MG63 (cell line): ENCODE results near the gene ANGPTL4. TPM values are rescaled to one million over a fixed set of nuclear protein-coding genes. Genes with fewer than 3 reads are reported as not detected.
"Not testable (repeated sequence)": the region's sequence is repeated elsewhere in the genome, so short reads cannot be mapped to it uniquely, and the experiment has no call there.

Experiments
- DNase-seq: peaks from one replicate; pipeline ENCODE4 v3.0.0-alpha.2; 2020
- H3K27me3 ChIP-seq: fragments of 250-450 bp; sonication (Bioruptor Pico); 2 replicates; pipeline ENCODE4 v1.5.1; 2020; ENCODE audit warnings: mild to moderate bottlenecking, moderate library complexity
- H3K36me3 ChIP-seq: fragments of 250-450 bp; sonication (Bioruptor Pico); 2 replicates; pipeline ENCODE4 v1.5.1; 2020; ENCODE audit warnings: mild to moderate bottlenecking, moderate library complexity
- H3K4me3 ChIP-seq: fragments of 250-450 bp; sonication (Bioruptor Pico); 2 replicates; pipeline ENCODE4 v1.5.1; 2020; ENCODE audit warnings: mild to moderate bottlenecking, moderate library complexity
- H3K9me3 ChIP-seq: fragments of 250-450 bp; sonication (Bioruptor Pico); 2 replicates; pipeline ENCODE4 v1.5.1; 2020; ENCODE audit warnings: mild to moderate bottlenecking, moderate library complexity
- total RNA-seq: library from RNA; depleted of rRNA; stranded (reverse); fragments of >200 nt; shearing (Covaris generic); gene quantifications from 2 replicates; pipeline ENCODE4 v1.2.3, GENCODE V29; 2014; ENCODE audit warnings: low replicate concordance

The ANGPTL4 gene
- total RNA-seq, 1 experiment from 2014 or later, result 64.6 TPM

DNA sequence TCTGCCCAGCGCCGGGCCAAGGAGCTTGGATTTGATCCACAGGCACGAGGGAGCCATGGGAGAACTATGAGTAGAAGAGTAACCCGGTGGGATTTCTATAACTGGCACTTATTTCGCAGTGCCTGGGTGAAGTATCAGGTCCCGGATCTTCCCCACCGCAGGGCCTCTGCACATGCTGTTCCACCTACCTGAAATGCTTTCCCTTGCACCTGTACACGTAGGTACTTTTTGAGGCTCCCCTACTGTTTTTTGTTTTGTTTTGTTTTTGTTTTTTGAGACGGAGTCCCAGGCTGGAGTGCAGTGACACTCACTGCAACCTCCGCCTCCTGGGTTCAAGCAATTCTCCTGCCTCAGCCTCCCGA lies 20.5 kb upstream of the ANGPTL4 start:
- Histone ChIP-seq H3K36me3 (no peaks in the 10 kb centered on the region), H3K9me3 (no peaks in the 10 kb centered on the region), H3K27me3 (peaks cover 26% of the 10 kb centered on the region), H3K4me3 (peak overlapping the region; percentile 46)
- DNase-seq, result no peak

DNA sequence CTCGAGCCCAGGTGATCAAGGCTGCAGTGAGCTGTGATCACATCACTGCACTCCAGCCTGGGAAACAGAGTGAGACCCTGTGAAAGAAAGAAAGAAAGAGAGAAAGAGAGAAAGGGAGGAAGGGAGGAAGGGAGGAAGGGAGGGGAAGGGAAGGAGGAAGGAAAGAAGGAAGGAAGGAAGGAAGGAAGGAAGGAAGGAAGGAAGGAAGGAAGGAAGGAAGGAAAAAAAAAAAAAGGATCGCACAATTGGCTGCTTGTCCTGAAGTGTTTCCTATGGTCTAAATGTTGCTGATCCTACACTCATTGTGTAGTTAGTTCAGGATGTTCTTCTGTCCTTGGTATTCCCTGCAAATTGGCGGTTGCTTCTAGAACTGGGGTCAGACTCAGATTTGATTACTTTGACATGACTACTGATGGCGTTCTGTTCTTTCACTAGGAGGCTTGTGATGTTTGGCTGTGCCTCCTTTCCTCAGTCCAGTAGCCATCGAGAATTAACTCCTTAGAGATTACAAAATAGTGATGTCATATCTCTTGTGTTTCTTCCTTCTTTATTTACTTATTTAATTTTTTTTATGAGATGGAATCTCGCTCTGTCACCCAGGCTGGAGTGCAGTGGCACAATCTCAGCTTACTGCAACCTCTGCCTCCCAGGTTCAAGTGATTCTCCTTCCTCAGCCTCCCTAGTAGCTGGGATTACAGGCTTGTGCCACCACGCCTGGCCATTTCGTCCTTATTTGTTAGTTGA lies 14.2 kb upstream of the ANGPTL4 start:
- not testable (repeated sequence) for H3K9me3 ChIP-seq, H3K36me3 ChIP-seq, H3K4me3 ChIP-seq, DNase-seq, H3K27me3 ChIP-seq

DNA sequence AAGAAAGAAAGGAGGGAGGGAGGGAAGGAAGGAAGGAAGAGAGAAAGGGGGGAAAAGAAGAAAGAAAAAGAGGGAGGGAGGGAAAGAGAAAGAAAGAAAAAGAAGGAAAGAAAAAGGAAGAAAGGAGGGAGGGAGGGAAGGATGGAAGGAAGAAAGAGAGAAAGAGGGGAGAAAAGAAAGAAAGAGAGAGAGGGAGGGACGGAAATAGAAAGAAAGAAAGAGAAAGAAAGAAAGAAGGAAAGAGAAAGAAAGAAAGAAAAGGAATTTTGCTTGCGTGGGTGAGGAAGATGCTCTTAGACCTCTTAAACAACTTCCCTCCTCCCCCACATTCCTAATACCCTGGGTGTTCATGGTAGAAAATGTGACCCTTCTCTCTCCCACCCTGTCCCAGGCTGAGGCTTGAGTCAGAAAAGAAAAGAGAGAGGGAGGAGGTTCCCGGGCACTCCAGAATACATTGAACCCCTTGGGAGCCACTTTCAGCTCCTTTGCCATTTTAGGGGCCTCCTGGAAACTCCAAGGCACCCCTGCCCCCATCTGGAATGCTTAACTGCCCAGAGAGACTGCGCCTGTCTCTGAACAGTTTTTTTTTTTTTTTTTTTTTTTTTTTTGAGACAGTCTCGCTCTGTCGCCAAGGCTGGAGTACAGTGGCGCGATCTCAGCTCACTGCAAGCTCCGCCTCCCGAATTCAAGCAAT lies 11.7 kb upstream of the ANGPTL4 start:
- H3K27me3 ChIP-seq, result 0 out of 2 replicates have a peak, but pooled peaks cover 8% of the 10 kb centered on the region
- H3K36me3 ChIP-seq, result no peaks in the 10 kb centered on the region
- no peak for DNase-seq
- peaks cover 5% of the 10 kb centered on the region for H3K9me3 ChIP-seq
- H3K4me3 ChIP-seq, result no peak overlapping the region

DNA sequence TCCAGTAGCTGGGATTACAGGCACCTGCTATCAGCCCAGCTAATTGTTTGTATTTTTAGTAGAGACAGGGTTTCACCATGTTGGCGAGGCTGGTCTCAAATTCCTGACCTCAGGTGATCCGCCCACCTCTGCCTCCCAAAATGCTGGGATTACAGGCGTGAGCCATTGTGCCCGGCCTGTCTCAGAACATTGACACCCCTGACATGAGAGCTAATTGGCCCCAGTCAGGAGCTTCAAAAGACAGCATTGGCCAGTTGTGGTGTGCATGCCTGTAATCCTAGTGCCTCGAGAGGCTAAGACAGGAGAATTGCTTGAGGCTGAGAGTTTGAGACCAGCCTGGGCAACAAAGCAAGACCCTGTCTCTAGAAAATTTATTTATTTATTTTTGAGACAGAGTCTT lies 11.1 kb upstream of the ANGPTL4 start:
- not testable (repeated sequence) for DNase-seq, H3K36me3 ChIP-seq, H3K4me3 ChIP-seq, H3K27me3 ChIP-seq, H3K9me3 ChIP-seq

DNA sequence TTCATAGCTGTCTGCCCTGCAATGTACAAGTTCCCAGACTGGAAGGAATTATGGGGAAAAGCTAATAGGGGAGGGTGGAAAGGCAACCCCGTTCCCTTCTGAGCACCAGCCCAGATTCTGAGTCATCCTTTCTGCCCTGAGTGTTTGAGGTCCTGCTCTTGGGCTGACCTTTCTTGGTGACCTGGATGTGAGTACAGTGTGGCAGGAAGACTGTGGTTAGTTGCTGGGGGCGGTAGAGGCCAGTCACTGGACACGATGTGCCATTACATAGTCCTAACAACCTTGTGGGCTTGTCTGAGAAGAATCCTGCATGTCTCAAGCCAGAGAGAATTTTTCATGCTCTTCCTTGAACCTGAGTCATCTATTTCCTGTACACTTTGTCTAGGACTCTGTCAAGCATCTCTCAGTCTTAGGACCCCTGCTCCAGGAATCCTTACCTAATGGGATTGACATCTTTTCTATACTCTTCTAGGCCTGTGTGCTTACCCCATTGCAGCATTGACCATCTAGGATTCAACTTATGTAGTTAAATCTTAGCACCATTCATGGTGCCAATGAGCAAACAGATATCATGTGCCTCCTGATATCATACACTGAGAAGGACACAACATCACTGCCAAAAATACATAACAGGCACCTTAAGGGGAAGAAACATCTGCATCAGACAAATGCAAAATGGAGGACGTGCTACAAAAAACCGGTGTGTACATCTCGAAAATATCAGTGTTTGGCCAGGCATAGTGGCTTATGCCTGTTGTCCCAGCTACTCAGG lies 8.1 kb upstream of the ANGPTL4 start:
- no peak overlapping the region for H3K4me3 ChIP-seq
- H3K36me3 ChIP-seq, result no peaks in the 10 kb centered on the region
- DNase-seq, result peak; percentile 100
- H3K27me3 ChIP-seq, result 0 out of 2 replicates have a peak, but pooled peaks cover 8% of the 10 kb centered on the region
- peaks cover 5% of the 10 kb centered on the region for H3K9me3 ChIP-seq

DNA sequence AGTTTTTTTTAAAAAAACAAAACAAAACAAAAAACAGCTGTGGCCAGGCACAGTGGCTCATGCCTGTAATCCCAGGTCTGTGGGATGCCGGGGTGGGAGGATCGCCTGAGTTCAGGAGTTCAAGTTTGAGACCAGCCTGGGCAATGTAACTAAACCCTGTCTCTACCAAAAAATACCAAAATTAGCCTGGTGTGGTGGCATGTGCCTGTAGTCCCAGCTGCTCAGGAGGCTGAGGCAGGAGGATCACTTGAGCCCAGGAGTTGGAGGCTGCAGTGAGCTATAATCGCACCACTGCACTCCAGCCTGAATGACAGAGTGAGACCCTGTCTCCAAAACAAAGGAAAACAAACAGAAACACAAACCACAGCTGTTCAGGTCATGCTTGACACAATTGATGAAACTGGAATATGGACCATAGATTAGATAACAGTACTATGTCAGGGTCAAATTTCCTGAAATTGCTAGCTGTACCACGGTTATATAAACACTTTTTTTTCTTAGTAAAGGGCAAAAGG lies 6.9 kb upstream of the ANGPTL4 start:
- peaks cover 5% of the 10 kb centered on the region for H3K9me3 ChIP-seq
- DNase-seq, result peak; percentile 71

DNA sequence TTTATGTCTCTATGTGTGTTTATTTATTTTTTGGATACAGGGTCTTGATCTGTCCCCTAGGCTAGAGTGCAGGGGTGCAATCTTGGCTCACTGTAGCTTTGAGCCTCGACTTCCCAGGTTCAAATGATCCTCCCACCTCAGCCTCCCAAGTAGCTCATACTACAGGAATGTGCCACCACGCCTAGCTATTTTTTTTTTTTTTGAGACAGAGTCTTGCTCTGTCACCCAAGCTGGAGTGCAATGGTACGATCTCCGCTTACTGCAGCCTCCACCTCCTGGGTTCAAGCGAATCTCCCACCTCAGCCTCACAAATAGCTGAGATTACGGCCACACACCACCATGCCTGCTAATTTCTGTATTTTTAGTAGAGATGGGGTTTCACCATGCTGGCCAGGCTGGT lies 5.0 kb upstream of the ANGPTL4 start:
- no peaks in the 10 kb centered on the region for H3K36me3 ChIP-seq
- no peak for DNase-seq
- no peaks in the 10 kb centered on the region for H3K27me3 ChIP-seq
- no peak overlapping the region for H3K4me3 ChIP-seq
- H3K9me3 ChIP-seq, result peaks cover 5% of the 10 kb centered on the region

More for the DNA sequence above, 6.9 kb upstream of the ANGPTL4 start:
- H3K36me3 ChIP-seq, result no peaks in the 10 kb centered on the region
- H3K27me3 ChIP-seq, result 0 out of 2 replicates have a peak, but pooled peaks cover 3% of the 10 kb centered on the region
- H3K4me3 ChIP-seq, result no peak overlapping the region

DNA sequence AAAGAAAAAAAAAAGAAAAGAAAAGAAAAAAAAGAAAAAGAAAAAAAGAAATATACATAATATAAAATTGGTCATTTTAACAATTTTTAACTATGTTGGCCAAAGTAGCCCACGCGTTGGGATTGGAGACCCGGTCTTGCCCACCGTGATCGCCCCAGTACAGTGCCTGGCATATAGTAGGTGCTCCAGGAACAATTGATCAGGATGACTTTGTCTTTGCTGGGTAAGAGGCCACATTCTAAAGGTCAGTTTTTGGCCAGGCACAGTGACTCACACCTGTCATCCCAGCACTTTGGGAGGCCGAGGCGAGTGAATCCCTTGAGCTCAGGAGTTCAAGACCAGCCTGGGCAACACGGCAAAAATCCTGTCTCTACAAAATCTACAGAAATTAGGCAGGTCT lies 3.8 kb upstream of the ANGPTL4 start:
- Histone ChIP-seq H3K9me3 (peaks cover 5% of the 10 kb centered on the region), H3K4me3 (no peak overlapping the region), H3K36me3 (no peaks in the 10 kb centered on the region), H3K27me3 (no peaks in the 10 kb centered on the region)
- DNase-seq, result no peak

DNA sequence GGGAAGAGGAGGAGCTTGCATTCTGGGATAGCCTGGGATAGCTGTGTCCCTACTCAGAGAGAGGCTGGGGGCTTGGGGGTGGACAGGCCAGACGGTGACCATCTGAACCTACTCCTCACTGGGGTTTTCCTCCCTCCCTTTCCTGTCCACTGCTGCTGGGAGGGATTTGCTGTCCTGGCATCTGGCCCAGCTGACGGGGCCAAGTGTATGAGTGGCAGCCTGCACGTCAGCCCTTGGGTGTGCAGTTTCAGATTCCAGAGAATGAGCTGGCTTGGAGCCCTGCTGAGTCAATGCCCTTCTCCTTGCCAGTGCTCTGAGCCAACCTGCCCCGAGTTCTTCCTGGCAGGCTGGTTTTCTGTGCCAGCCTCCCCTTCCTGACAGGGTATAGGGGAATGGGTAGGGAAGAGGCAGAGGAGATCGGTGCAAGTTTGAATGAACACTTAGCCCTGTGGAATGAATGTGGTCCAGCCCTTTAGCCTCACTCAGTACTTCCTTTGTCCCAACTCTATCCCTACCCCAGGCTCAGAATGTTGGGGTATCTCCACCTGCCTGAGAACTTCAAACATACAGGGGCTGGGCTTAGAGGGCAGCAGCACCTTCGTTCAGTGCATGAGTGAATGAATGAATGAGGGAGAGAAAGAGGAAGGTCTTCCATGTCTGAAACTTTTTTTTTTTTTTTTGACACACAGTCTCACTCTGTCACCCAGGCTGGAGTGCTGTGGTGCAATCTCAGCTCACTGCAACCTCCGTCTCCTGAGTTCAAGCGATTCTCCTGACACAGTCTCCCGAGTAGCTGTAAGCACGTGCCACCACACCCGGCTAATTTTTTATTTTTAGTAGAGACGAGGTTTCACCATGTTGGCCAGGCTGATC lies 1.8 kb upstream of the ANGPTL4 start:
- H3K36me3 ChIP-seq, result peaks cover 13% of the 10 kb centered on the region
- DNase-seq, result peak; percentile 100
- H3K27me3 ChIP-seq, result no peaks in the 10 kb centered on the region
- H3K9me3 ChIP-seq, result no peaks in the 10 kb centered on the region
- H3K4me3 ChIP-seq, result no peak overlapping the region

DNA sequence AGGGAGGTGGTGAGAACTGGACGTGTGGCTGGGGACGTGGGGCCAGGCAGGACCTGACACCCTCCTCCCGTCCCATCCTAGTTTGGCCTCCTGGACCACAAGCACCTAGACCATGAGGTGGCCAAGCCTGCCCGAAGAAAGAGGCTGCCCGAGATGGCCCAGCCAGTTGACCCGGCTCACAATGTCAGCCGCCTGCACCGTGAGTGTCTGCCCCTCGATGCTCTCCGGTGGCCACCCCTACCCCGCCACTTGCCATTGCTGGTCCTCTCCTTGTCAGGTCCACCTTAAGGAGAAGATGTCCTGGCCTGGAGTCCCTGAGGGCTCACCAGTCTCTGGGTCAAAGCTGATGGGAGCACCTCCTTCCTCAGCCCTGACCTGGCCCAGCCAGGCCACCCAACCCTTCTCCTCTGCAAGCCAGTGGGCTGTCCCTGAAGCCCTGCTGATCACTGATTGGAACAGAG lies 2.2 kb downstream of the ANGPTL4 start:
- no peaks in the 10 kb centered on the region for H3K27me3 ChIP-seq
- no peak overlapping the region for H3K4me3 ChIP-seq
- no peaks in the 10 kb centered on the region for H3K9me3 ChIP-seq
- H3K36me3 ChIP-seq, result peaks cover 45% of the 10 kb centered on the region
- no peak for DNase-seq

DNA sequence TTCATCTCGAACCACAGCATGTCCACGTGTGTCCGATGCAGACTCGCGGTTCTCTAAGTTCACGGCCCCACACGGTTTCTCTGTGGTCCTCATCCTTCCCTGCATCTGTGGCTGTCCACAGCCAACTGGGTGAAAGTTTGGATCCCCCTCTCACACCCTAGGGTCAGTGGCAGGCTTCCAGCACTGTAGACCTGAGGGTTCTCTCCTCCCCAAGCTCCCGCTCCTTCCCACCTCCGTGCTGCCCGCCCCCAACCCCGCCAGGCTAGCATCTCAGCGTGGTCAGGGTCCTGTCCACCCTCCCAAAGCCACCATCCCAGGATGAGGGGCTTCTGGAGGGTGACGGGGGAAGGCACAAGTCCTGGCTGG lies 3.0 kb downstream of the ANGPTL4 start:
- no peak overlapping the region for H3K4me3 ChIP-seq
- no peak for DNase-seq
- H3K9me3 ChIP-seq, result no peaks in the 10 kb centered on the region
- H3K36me3 ChIP-seq, result peaks cover 53% of the 10 kb centered on the region
- H3K27me3 ChIP-seq, result no peaks in the 10 kb centered on the region

DNA sequence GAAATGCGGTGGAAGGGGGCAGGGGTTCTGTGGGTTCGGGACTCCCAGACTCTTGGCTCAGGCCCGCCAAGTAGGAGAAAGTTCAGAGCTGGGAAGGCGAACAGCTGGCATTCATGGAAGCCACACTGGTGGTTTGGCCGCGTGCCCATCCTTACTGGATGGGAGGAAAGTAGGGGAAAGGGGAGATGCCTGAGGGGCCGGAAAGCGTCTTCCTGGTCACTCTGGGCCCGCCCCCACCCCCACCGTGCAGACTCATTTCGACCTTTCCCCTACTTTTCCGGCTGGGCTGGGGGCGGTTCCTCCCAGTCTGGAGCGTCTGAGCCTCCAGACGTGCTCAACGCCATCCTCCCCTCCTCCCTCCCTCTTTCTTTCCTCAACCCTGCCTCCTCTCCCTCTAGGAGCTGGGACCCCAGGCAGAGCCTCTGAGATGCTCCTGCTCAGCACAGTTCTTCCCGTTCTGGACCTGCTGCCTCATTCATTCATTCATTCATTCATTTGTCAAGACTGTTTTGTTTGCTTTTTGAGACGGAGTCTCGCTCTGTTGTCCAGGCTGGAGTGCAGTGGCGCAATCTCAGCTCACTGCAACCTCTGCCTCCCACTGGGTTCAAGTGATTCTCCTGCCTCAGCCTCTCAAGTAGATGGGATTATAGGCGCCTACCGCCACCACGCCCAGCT lies 3.5 kb downstream of the ANGPTL4 start:
- Histone ChIP-seq H3K27me3 (no peaks in the 10 kb centered on the region), H3K9me3 (no peaks in the 10 kb centered on the region), H3K4me3 (no peak overlapping the region), H3K36me3 (peaks cover 58% of the 10 kb centered on the region)
- DNase-seq, result peak; percentile 99

DNA sequence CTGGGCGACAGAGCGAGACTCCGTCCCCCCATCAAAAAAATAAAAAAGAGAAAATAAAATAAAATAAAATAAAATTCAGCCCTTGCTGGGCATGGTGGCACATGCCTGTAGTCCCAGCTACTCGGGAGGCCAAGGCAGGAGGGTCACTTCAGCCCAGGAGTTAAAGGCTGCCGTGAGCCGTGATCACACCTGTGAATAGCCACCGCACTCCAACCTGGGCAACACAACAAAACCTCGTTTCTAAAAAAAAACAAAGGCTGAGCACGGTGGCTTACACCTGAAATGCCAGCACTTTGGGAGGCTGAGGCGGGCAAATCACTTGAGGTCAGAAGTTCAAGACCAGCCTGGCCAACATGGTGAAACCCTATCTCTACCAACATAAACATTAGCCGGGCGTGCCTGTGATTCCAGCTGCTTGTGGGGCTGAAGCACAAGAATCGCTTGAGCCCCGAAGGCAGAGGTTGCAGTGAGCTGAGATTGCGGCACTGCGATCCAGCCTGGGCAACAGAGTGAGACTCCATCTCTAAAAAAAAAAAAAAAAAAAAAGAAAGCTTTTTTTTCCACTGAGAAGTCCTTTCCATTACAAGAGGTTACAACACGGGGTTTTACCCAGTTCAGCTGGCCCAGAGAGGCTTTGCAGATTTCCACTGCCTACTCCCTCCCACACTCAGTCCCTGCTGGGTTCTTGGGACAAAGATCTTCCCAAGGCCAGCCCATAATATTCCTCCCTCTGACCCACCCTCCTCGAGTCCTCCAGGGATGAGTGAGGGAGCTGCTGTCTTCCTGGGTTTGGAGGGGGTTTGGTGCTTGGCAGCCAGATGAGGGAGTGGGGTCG lies 6.4 kb downstream of the ANGPTL4 start:
- H3K4me3 ChIP-seq, result no peak overlapping the region
- H3K9me3 ChIP-seq, result no peaks in the 10 kb centered on the region
- no peaks in the 10 kb centered on the region for H3K27me3 ChIP-seq
- DNase-seq, result peak; percentile 54
- H3K36me3 ChIP-seq, result peaks cover 80% of the 10 kb centered on the region

DNA sequence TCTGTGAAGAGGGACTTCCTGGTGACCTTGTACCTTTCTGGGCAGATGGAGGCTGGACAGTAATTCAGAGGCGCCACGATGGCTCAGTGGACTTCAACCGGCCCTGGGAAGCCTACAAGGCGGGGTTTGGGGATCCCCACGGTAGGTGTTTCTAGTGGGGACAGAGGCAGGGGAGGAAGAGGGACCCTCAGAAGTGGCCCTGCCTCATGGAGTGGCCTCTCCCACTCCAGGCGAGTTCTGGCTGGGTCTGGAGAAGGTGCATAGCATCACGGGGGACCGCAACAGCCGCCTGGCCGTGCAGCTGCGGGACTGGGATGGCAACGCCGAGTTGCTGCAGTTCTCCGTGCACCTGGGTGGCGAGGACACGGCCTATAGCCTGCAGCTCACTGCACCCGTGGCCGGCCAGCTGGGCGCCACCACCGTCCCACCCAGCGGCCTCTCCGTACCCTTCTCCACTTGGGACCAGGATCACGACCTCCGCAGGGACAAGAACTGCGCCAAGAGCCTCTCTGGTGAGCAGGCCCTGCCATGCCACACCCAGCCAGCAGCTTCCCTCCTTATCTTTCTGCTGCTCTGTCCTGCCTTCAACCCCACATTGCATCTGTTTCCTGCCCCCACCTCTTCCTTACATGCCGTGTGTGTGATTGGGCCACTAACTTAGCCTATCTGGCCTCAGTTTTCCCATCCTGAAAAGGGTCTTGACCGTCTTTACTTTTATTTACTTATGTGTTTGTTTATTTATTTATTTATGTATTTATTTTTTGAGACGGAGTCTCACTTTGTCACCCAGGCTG lies 7.3 kb downstream of the ANGPTL4 start:
- H3K9me3 ChIP-seq, result no peaks in the 10 kb centered on the region
- peaks cover 74% of the 10 kb centered on the region for H3K36me3 ChIP-seq
- H3K4me3 ChIP-seq, result no peak overlapping the region
- H3K27me3 ChIP-seq, result no peaks in the 10 kb centered on the region
- DNase-seq, result no peak
